Renal pelvis (tissue), 4 donors: ENCODE results near the gene UBE2I. TPM values are rescaled to one million over a fixed set of nuclear protein-coding genes. Genes with fewer than 3 reads are reported as not detected.
A peak's percentile ranks its signal among the peaks of the same experiment; 100 is the strongest.

ENCODE experiments used
- DNase-seq: peaks from one replicate; pipeline ENCODE4 v3.0.0-alpha.2; 2013
- polyA plus RNA-seq, 3 donors: library from polyadenylated mRNA; unstranded; fragments of 120-200 nt; gene quantifications; one replicate each; pipeline ENCODE4 v1.2.1, GENCODE V29; 2013; ENCODE audit not compliant: insufficient read length in 3 of 3

UBE2I gene
- polyA plus RNA-seq, 3 donors: 147 to 171 (median 165) TPM

- peak; percentile 83 for DNase-seq
Measured at GRCh38 chr16:1351582-1352362, 42.3 kb downstream of the UBE2I start, which contains the start of the genes GNPTG and TSR3. TSS of gene GNPTG (plus strand) at chr16:1351931. CDS start at chr16:1351966, 35 bp downstream. TSS of gene TSR3 (minus strand) at chr16:1351878. CDS start at chr16:1351804, 74 bp downstream.

- no peak for DNase-seq
Measured at GRCh38 chr16:1354815-1355540, 45.5 kb downstream of the UBE2I start.

GRCh38 chr16:1355591-1355990 is 46.2 kb downstream of the UBE2I start:
- DNase-seq: no peak

GRCh38 chr16:1356061-1356900 is 46.8 kb downstream of the UBE2I start:
- no peak for DNase-seq

GRCh38 chr16:1357906-1358566 is 48.6 kb downstream of the UBE2I start:
- no peak for DNase-seq

GRCh38 chr16:1361685-1362360 is 52.4 kb downstream of the UBE2I start:
- DNase-seq: no peak

GRCh38 chr16:1362807-1363206 is 53.4 kb downstream of the UBE2I start:
- no peak for DNase-seq

- no peak for DNase-seq
Measured at GRCh38 chr16:1363501-1364041, 54.1 kb downstream of the UBE2I start.

GRCh38 chr16:1364510-1364909 is 55.1 kb downstream of the UBE2I start:
- DNase-seq: no peak

- no peak for DNase-seq
Measured at GRCh38 chr16:1366060-1366711, 56.8 kb downstream of the UBE2I start.

GRCh38 chr16:1366712-1367299 is 57.4 kb downstream of the UBE2I start:
- DNase-seq: no peak

- no peak for DNase-seq
Measured at GRCh38 chr16:1367486-1368174, 58.2 kb downstream of the UBE2I start.

GRCh38 chr16:1371054-1371978 is 61.9 kb downstream of the UBE2I start:
- DNase-seq: no peak

- DNase-seq: no peak
Measured at GRCh38 chr16:1372292-1372950, 63.0 kb downstream of the UBE2I start.

GRCh38 chr16:1374418-1375297 is 65.2 kb downstream of the UBE2I start:
- no peak for DNase-seq

- no peak for DNase-seq
Measured at GRCh38 chr16:1375298-1375640, 65.8 kb downstream of the UBE2I start.
